Germinal center (tissue), 1 donor: ENCODE results near the gene GRK7.
"Not testable (repeated sequence)": the region's sequence is repeated elsewhere in the genome, so short reads cannot be mapped to it uniquely, and the experiment has no call there.

Experiments
- DNase-seq: peaks from one replicate; pipeline ENCODE4 v3.0.0; 2012; ENCODE audit warnings: mixed read lengths, low spot score

Gene GRK7

GRCh38 chr3:141764045-141764444, 837 bp downstream of the GRK7 start:
- no peak for DNase-seq

GRCh38 chr3:141764465-141764864, 1.3 kb downstream of the GRK7 start:
- DNase-seq: no peak

GRCh38 chr3:141764986-141765385, 1.8 kb downstream of the GRK7 start:
- no peak for DNase-seq

- DNase-seq: no peak
Observed at GRCh38 chr3:141767066-141767465, 3.9 kb downstream of the GRK7 start.

- DNase-seq: no peak
Observed at GRCh38 chr3:141769221-141769894, 6.2 kb downstream of the GRK7 start.

- no peak for DNase-seq
Observed at GRCh38 chr3:141773676-141774075, 10.5 kb downstream of the GRK7 start.

GRCh38 chr3:141776376-141776775, 13.2 kb downstream of the GRK7 start:
- no peak for DNase-seq

- no peak for DNase-seq
Observed at GRCh38 chr3:141776885-141777284, 13.7 kb downstream of the GRK7 start.

GRCh38 chr3:141777957-141778813, 15.0 kb downstream of the GRK7 start:
- DNase-seq: no peak

- DNase-seq: no peak
Observed at GRCh38 chr3:141779667-141780066, 16.5 kb downstream of the GRK7 start.

- DNase-seq: no peak
Observed at GRCh38 chr3:141782386-141782932, 19.3 kb downstream of the GRK7 start.

- no peak for DNase-seq
Observed at GRCh38 chr3:141783632-141784031, 20.4 kb downstream of the GRK7 start.

GRCh38 chr3:141784096-141784495, 20.9 kb downstream of the GRK7 start:
- DNase-seq: no peak

GRCh38 chr3:141784531-141784930, 21.3 kb downstream of the GRK7 start:
- DNase-seq: no peak

GRCh38 chr3:141788149-141788548, 24.9 kb downstream of the GRK7 start:
- no peak for DNase-seq

- not testable (repeated sequence) for DNase-seq
Observed at GRCh38 chr3:141788750-141789149, 25.5 kb downstream of the GRK7 start.

- no peak for DNase-seq
Observed at GRCh38 chr3:141789281-141789680, 26.1 kb downstream of the GRK7 start.

GRCh38 chr3:141790171-141790570, 27.0 kb downstream of the GRK7 start:
- DNase-seq: no peak

GRCh38 chr3:141792495-141792894, 29.3 kb downstream of the GRK7 start:
- DNase-seq: no peak

- no peak for DNase-seq
Observed at GRCh38 chr3:141793476-141794260, 30.5 kb downstream of the GRK7 start.

- DNase-seq: no peak
Observed at GRCh38 chr3:141795276-141795675, 32.1 kb downstream of the GRK7 start.

GRCh38 chr3:141795741-141796080, 32.5 kb downstream of the GRK7 start:
- DNase-seq: no peak
